IPS DF 6.9 (cell line): Measurements from ENCODE around the gene AKAP8.
"Not testable (repeated sequence)": the region's sequence is repeated elsewhere in the genome, so short reads cannot be mapped to it uniquely, and the experiment has no call there.

Experiments used
- DNase-seq: peaks from one replicate; pipeline ENCODE4 v3.0.0-alpha.2; 2013; ENCODE audit warnings: low read depth, low spot score
- H3K27ac ChIP-seq: one replicate; pipeline ENCODE4 v1.5.1; 2013; ENCODE audit warnings: low read length, control low read depth
- H3K27me3 ChIP-seq: 2 replicates; pipeline ENCODE4 v1.6.1; 2013; ENCODE audit warnings: mild to moderate bottlenecking, low read length; ENCODE audit not compliant: control insufficient read depth, insufficient read depth
- H3K36me3 ChIP-seq: 2 replicates; pipeline ENCODE4 v1.6.1; 2013; ENCODE audit warnings: low read length; ENCODE audit not compliant: control insufficient read depth, insufficient read depth
- H3K4me1 ChIP-seq: 2 replicates; pipeline ENCODE4 v1.6.1; 2013; ENCODE audit warnings: low read length; ENCODE audit not compliant: control insufficient read depth, insufficient read depth
- H3K4me3 ChIP-seq: 2 replicates; pipeline ENCODE4 v1.5.1; 2013; ENCODE audit warnings: mild to moderate bottlenecking, low read length
- H3K9me3 ChIP-seq: 2 replicates; pipeline ENCODE4 v1.6.1; 2013; ENCODE audit warnings: low read length, inconsistent platforms; ENCODE audit not compliant: control insufficient read depth, insufficient read depth
- WGBS: extraction: QIAGEN DNeasy Blood & Tissue Kit; methylation state at CpG from one replicate; pipeline ENCODE4 v1.1.7; 2013; ENCODE audit warnings: mixed read lengths, missing lambda C conversion rate; ENCODE audit not compliant: insufficient read length, insufficient coverage; 5-methylcytosine and 5-hydroxymethylcytosine counted together

Gene AKAP8

GRCh38 chr19:15396436-15396835 lies 16.8 kb upstream of the AKAP8 start:
- Histone ChIP-seq H3K4me3 (no peak overlapping the region), H3K4me1 (peaks cover 1% of the 10 kb centered on the region; the same call in 1 of the 2 replicates), H3K36me3 (peaks cover 52% of the 10 kb centered on the region), H3K27ac (no peak overlapping the region), H3K27me3 (no peaks in the 10 kb centered on the region), H3K9me3 (no peaks in the 10 kb centered on the region)
- WGBS: no CpG with 5 or more reads among the region's 3 CpGs
- no peak for DNase-seq

- not testable (repeated sequence) for DNase-seq, H3K4me1 ChIP-seq, H3K27me3 ChIP-seq, H3K9me3 ChIP-seq, H3K4me3 ChIP-seq, H3K27ac ChIP-seq
- peaks cover 50% of the 10 kb centered on the region for H3K36me3 ChIP-seq
- no CpG with 5 or more reads among the region's 17 CpGs for WGBS
These were observed 15.7 kb upstream of the AKAP8 start for GRCh38 chr19:15395251-15395650.

DNA sequence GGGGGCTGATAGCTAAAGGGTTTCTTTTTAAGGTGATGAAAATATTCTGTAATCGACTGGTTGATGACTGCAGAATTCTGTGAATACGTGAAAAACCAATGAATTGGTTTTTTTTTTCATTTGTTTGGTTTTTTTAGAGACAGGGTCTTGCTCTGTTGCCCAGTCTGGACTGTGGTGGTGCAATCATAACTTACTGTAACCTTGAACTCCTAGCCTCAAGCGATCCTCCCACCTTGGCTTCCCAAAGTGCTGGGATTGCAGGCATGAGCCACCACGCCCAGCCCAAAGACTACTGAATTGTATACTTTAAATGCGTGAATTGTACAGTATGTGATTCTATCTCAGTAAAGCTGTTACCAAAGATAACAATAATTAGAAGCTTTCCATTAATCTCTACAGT lies 14.8 kb upstream of the AKAP8 start:
- Histone ChIP-seq H3K9me3 (no peaks in the 10 kb centered on the region), H3K4me1 (peaks cover 1% of the 10 kb centered on the region; the same call in 1 of the 2 replicates), H3K27ac (no peak overlapping the region), H3K27me3 (no peaks in the 10 kb centered on the region), H3K36me3 (peaks cover 46% of the 10 kb centered on the region), H3K4me3 (no peak overlapping the region)
- DNase-seq: no peak
- WGBS: no CpG with 5 or more reads among the region's 5 CpGs

DNA sequence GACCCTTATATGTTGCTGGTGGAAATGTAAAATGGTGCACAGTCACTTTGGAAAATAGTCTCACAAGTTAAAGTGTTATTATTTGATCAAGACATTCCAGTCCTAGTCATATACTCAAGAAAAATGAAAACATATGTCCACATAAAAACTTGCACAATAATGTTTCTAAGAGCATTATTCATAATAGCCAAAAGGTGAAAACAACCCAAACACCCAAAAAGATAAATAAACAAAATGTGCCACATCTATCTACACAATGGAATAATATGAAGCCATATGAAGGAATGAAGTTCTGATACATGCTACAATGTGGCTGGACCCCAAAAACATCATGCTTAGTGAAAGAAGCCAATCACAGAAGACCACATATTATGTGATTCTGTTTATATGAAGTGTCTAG lies 14.4 kb upstream of the AKAP8 start:
- Histone ChIP-seq H3K9me3 (no peaks in the 10 kb centered on the region), H3K27me3 (no peaks in the 10 kb centered on the region), H3K4me3 (no peak overlapping the region), H3K36me3 (peaks cover 41% of the 10 kb centered on the region), H3K4me1 (peaks cover 1% of the 10 kb centered on the region; the same call in 1 of the 2 replicates), H3K27ac (no peak overlapping the region)
- no peak for DNase-seq

DNA sequence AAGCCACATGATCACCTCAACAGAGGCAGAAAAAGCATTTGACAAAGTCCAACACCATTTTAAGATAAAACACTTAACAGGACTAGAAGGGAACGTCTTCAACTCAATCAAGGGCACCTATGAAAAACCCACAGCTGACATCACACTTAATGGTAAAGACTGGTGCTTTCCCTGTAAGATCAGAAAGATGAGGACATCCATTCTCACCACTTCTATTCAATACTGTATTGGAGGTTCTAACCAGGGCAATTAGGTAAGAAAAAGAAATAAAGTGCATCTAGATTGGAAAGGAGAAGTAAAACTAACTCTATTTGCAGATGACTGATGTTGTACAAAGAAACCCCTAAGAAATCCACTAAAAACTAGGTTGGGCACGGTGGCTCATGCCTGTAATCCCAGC lies 11.2 kb upstream of the AKAP8 start:
- Histone ChIP-seq H3K9me3 (no peaks in the 10 kb centered on the region), H3K27me3 (no peaks in the 10 kb centered on the region), H3K27ac (no peak overlapping the region), H3K4me1 (no peaks in the 10 kb centered on the region), H3K4me3 (no peak overlapping the region), H3K36me3 (peaks cover 11% of the 10 kb centered on the region; the same call in 1 of the 2 replicates)
- no CpG with 5 or more reads among the region's 2 CpGs for WGBS
- no peak for DNase-seq

GRCh38 chr19:15381864-15382263 lies 2.3 kb upstream of the AKAP8 start:
- no peaks in the 10 kb centered on the region for H3K4me1 ChIP-seq
- H3K36me3 ChIP-seq: no peaks in the 10 kb centered on the region
- no peak overlapping the region for H3K4me3 ChIP-seq
- no peaks in the 10 kb centered on the region for H3K27me3 ChIP-seq
- WGBS: no CpG with 5 or more reads among the region's 6 CpGs
- DNase-seq: no peak
- H3K27ac ChIP-seq: no peak overlapping the region
- no peaks in the 10 kb centered on the region for H3K9me3 ChIP-seq

GRCh38 chr19:15381429-15381828 lies 1.8 kb upstream of the AKAP8 start:
- no peaks in the 10 kb centered on the region for H3K9me3 ChIP-seq
- H3K4me3 ChIP-seq: no peak overlapping the region
- H3K27me3 ChIP-seq: no peaks in the 10 kb centered on the region
- no peaks in the 10 kb centered on the region for H3K36me3 ChIP-seq
- no peak overlapping the region for H3K27ac ChIP-seq
- H3K4me1 ChIP-seq: no peaks in the 10 kb centered on the region
- no CpG with 5 or more reads among the region's 2 CpGs for WGBS
- DNase-seq: no peak

GRCh38 chr19:15379999-15380647 lies 536 bp upstream of the AKAP8 start:
- DNase-seq: peak; percentile 63
- Histone ChIP-seq H3K4me1 (no peaks in the 10 kb centered on the region), H3K4me3 (peak overlapping the region; percentile 53; the same call in 1 of the 2 replicates), H3K27ac (no peak overlapping the region), H3K36me3 (no peaks in the 10 kb centered on the region), H3K9me3 (no peaks in the 10 kb centered on the region), H3K27me3 (no peaks in the 10 kb centered on the region)
- no CpG with 5 or more reads among the region's 56 CpGs for WGBS

DNA sequence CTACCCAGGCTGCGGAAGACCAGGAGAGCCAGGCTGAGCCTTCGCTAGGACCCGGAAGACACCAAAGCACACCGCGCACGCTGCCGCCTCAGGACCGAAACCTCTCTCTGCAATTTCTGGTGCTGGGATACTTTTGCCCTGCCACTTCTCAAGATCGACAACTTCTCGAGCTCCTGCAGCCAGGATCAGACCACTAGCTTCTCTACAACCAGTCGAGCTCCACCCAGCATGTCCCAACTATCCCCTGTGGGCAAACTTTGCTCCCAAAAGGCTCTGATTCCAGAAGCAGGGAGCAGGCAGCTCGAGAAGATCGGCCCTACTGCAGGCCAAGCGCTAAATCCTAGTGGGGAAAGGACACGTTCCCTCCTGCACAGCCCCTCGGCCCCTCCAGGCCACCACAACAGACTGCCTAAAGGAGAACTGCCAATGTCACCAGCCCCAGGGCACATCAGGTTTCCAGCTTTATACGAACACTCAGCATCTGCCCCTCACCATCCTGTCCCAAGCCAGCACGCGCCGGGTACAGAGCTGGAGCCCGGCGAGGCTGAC lies 979 bp downstream of the AKAP8 start:
- WGBS: no CpG with 5 or more reads among the region's 22 CpGs
- H3K9me3 ChIP-seq: no peaks in the 10 kb centered on the region
- H3K27ac ChIP-seq: no peak overlapping the region
- DNase-seq: no peak
- H3K4me3 ChIP-seq: peak overlapping the region; percentile 68
- H3K36me3 ChIP-seq: no peaks in the 10 kb centered on the region
- no peaks in the 10 kb centered on the region for H3K4me1 ChIP-seq
- no peaks in the 10 kb centered on the region for H3K27me3 ChIP-seq

DNA sequence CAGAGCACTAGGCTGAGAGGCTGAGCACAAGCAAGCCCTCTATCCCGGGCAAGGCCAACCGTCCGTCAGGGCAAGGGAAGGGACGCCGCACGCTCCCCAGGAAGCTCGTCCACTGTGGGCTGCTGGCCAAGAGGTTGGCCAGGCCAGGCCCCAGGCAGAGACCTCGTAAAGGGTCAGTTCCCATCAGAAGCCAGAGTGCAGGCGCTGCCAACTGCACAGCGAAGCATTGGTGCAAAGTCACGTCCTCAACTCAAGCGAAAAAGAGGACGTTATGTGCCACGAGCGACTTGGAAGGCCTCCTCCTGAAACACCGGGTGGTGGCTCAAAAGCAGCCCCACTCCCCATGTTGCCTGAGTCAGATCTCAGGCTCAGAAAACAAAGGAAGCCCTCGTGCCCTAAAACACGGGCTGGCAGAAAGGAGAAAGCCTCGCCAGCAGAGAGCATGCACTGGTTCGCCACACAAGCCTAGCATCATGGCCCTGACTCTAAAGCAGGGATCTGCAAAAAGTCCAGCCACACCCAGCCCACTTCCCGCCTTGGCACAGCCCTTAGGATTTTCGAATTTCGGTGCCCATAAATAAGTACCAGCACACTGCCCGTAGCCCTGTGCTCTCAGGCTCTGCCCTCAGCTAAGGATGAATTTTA lies 4.7 kb downstream of the AKAP8 start:
- no peaks in the 10 kb centered on the region for H3K9me3 ChIP-seq
- H3K36me3 ChIP-seq: peaks cover 15% of the 10 kb centered on the region
- no CpG with 5 or more reads among the region's 24 CpGs for WGBS
- no peaks in the 10 kb centered on the region for H3K4me1 ChIP-seq
- DNase-seq: no peak
- H3K27me3 ChIP-seq: no peaks in the 10 kb centered on the region
- H3K27ac ChIP-seq: no peak overlapping the region
- no peak overlapping the region for H3K4me3 ChIP-seq
